Measurements from ENCODE around the gene POLR3A.

DNA sequence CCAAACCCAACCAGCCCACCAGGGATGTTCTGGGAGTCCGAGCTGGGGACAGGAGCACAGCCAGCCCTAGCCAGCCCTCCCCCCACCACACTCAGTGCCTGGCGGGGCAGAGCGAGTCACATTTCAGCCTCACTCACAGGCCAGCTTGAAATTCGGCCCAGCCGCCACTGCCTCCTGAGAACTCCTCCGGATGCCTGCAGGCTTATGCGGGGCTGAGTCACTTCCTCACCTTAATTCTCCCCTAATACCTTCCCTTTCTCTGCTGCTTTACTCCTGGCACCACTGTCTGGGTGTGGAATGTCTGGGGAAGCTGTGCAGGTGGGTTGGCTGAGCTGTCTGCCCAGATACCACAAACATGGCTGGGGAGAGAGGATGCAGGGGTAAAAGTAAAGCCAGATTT lies 80.1 kb downstream of the POLR3A start:
- TF ChIP-seq POLR2AphosphoS5 (IDR thresholded peaks at IDR 0.05) (peak in 1 of 3 donors; percentile 59), CTCF (IDR thresholded peaks at IDR 0.05) (no peak), POLR2A (IDR thresholded peaks at IDR 0.05) (no peak)

All from breast epithelium (tissue), 3 donors.